ENCODE measurements around the gene FNDC3B.
"Not testable (repeated sequence)": the region's sequence is repeated elsewhere in the genome, so short reads cannot be mapped to it uniquely, and the experiment has no call there.

DNA sequence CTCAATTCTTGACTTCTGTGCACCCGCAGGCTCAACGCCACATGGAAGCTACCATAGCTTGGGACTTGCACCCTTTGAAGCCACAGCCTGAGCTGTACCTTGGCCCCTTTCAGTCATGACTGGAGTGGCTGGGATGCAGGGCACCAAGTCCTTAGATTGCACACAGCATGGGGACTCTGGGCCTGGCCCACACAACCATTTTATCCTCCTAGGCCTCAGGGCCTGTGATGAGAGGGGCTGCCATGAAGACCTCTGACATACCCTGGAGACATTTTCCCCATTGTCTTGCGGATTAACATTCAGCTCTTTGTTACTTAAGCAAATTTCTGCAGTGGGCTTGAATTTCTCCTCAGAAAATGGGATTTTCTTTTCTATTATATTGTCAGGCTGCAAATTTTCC lies 203.1 kb downstream of the FNDC3B start:
- not testable (repeated sequence) for TF ChIP-seq CTCF (conservative IDR thresholded peaks at IDR 0.05; ENCODE audit: low read depth, low read length); EZH2phosphoT487 (IDR thresholded peaks at IDR 0.05; ENCODE audit: borderline replicate concordance, low read length); EZH2 (IDR thresholded peaks at IDR 0.05; ENCODE audit: low read length, unreplicated experiment)
